Adipose tissue (tissue), 3 donors: ENCODE measurements around the gene ABCF1. TPM values are rescaled to one million over a fixed set of nuclear protein-coding genes. Genes with fewer than 3 reads are reported as not detected.

Experiments used
- H3K27ac ChIP-seq: one replicate; pipeline ENCODE4 v1.5.1; 2013; ENCODE audit warnings: low read depth, low read length
- WGBS, 3 donors: extraction: QIAGEN DNeasy Blood & Tissue Kit; methylation state at CpG; one replicate each; pipeline ENCODE4 v1.1.7; 2013; 5-methylcytosine and 5-hydroxymethylcytosine counted together
- polyA plus RNA-seq, 3 donors: library from polyadenylated mRNA; stranded (reverse); fragments of 200-250 nt; gene quantifications; one replicate each; pipeline ENCODE4 v1.2.3, GENCODE V29; 2013
- donor health status: healthy with polysubstance abuse.
- donor health status: Bipolar disorder and iron deficiency.
- donor health status: healthy.

Gene ABCF1
- polyA plus RNA-seq, 3 donors, result 18.3 to 46.5 (median 24.6) TPM

- peak overlapping the region; percentile 98 for H3K27ac ChIP-seq
- 0 to 1% (median 0%) methylated on average over 10 of the region's 10 CpGs for WGBS, 3 donors
Measured at GRCh38 chr6:30615219-30615957, 44.1 kb downstream of the ABCF1 start.

GRCh38 chr6:30615958-30616810 is 44.9 kb downstream of the ABCF1 start:
- H3K27ac ChIP-seq, result peak overlapping the region; percentile 88
- WGBS, 3 donors, result 0 to 1% (median 0%) methylated on average over 10 of the region's 10 CpGs

GRCh38 chr6:30616811-30617564 is 45.7 kb downstream of the ABCF1 start, which contains the start of gene PPP1R10:
Gene PPP1R10, minus strand, starts transcription at chr6:30617243. Its CDS starts 7,299 bp downstream, at chr6:30609944.
- peak within 1 kb of the TSS; percentile 88 for H3K27ac ChIP-seq
- WGBS, 3 donors, result 0% methylated on average over 40 of the region's 40 CpGs

- peak within 1 kb of the TSS; percentile 88 for H3K27ac ChIP-seq
- 0 to 1% (median 0%) methylated on average over 34 of the region's 34 CpGs for WGBS, 3 donors
Measured at GRCh38 chr6:30617565-30618269, 46.5 kb downstream of the ABCF1 start, which contains the start of gene MRPS18B. Gene MRPS18B, plus strand, starts transcription at chr6:30617840. Its CDS starts 26 bp downstream, at chr6:30617866.

GRCh38 chr6:30618270-30618797 is 47.1 kb downstream of the ABCF1 start:
- no peak overlapping the region for H3K27ac ChIP-seq
- 4 to 12% (median 9%) methylated on average over 8 of the region's 8 CpGs for WGBS, 3 donors

- H3K27ac ChIP-seq, result no peak overlapping the region
- 94 to 96% (median 95%) methylated on average over 11 of the region's 11 CpGs for WGBS, 3 donors
Measured at GRCh38 chr6:30619561-30619960, 48.3 kb downstream of the ABCF1 start.

- WGBS, 3 donors, result 95 to 97% (median 95%) methylated on average over 8 of the region's 8 CpGs
- H3K27ac ChIP-seq, result no peak overlapping the region
Measured at GRCh38 chr6:30625511-30625910, 54.3 kb downstream of the ABCF1 start.

GRCh38 chr6:30626484-30627366 is 55.5 kb downstream of the ABCF1 start, which contains the start of gene ATAT1:
Gene ATAT1, plus strand, starts transcription at chr6:30626874.
- H3K27ac ChIP-seq, result peak within 1 kb of the TSS; percentile 91
- 3% methylated on average over 29 to 36 of the region's 36 CpGs for WGBS, 3 donors

GRCh38 chr6:30635834-30636233 is 64.6 kb downstream of the ABCF1 start:
- no peak overlapping the region for H3K27ac ChIP-seq
- WGBS, 3 donors, result 93 to 95% (median 93%) methylated on average over 3 of the region's 3 CpGs

- H3K27ac ChIP-seq, result no peak overlapping the region
- WGBS, 3 donors, result 68 to 78% (median 73%) methylated on average over 10 of the region's 10 CpGs
Measured at GRCh38 chr6:30640481-30640880, 69.2 kb downstream of the ABCF1 start.

- H3K27ac ChIP-seq, result no peak overlapping the region
- 46 to 94% (median 66%) methylated on average over 1 of the region's 1 CpG for WGBS, 3 donors
Measured at GRCh38 chr6:30641048-30641447, 69.8 kb downstream of the ABCF1 start.

Other genes with a start within 250 kb of the ABCF1 start
- gene TRIM39, start 244.5 kb upstream of the ABCF1 start, polyA plus RNA-seq, result 1 to 10 TPM; 7.2 to 9.6 (median 9.5) TPM
- gene RPP21, start 226.3 kb upstream of the ABCF1 start, polyA plus RNA-seq, result 10 to 100 TPM; 64.3 to 86.6 (median 72.7) TPM
- gene HLA-E, start 81.9 kb upstream of the ABCF1 start, polyA plus RNA-seq, result 100 to 1,000 TPM; 197 to 466 (median 363) TPM
- 10 to 100 TPM; 38.2 to 84.1 (median 47.2) TPM for gene GNL1, start 15.0 kb upstream of the ABCF1 start, polyA plus RNA-seq
- gene PRR3, start 14.1 kb upstream of the ABCF1 start, polyA plus RNA-seq, result 1 to 10 TPM; 4.0 to 6.2 (median 5.3) TPM
- gene PPP1R10, start 45.8 kb downstream of the ABCF1 start, polyA plus RNA-seq, result 10 to 100 TPM; 11.6 to 27.4 (median 18.1) TPM
- 10 to 100 TPM; 69.1 to 88.1 (median 77.1) TPM for gene MRPS18B, start 46.4 kb downstream of the ABCF1 start, polyA plus RNA-seq
- 1 to 10 TPM; 2.5 to 5.1 (median 4.9) TPM for gene ATAT1, start 55.4 kb downstream of the ABCF1 start, polyA plus RNA-seq
- 10 to 100 TPM in 2 of 3 donors, 1 to 10 TPM in 1; 8.8 to 13.2 (median 10.2) TPM for gene C6orf136, start 75.7 kb downstream of the ABCF1 start, polyA plus RNA-seq
- 10 to 100 TPM; 16.8 to 22.3 (median 19.7) TPM for gene DHX16, start 101.6 kb downstream of the ABCF1 start, polyA plus RNA-seq
- 100 to 1,000 TPM in 1 of 3 donors, 10 to 100 TPM in 1, 1 to 10 TPM in 1; 10.0 to 102 (median 75.8) TPM for gene PPP1R18, start 115.2 kb downstream of the ABCF1 start, polyA plus RNA-seq
- 1 to 10 TPM; 6.7 to 8.1 (median 7.5) TPM for gene NRM, start 119.5 kb downstream of the ABCF1 start, polyA plus RNA-seq
- gene MDC1, start 145.8 kb downstream of the ABCF1 start, polyA plus RNA-seq, result 10 to 100 TPM in 1 of 3 donors, 1 to 10 TPM in 2; 7.4 to 12.7 (median 7.8) TPM
- gene TUBB, start 148.9 kb downstream of the ABCF1 start, polyA plus RNA-seq, result 100 to 1,000 TPM; 166 to 400 (median 269) TPM
- 100 to 1,000 TPM in 2 of 3 donors, 10 to 100 TPM in 1; 87.0 to 229 (median 221) TPM for gene FLOT1, start 171.2 kb downstream of the ABCF1 start, polyA plus RNA-seq
- 100 to 1,000 TPM in 1 of 3 donors, 10 to 100 TPM in 2; 41.6 to 402 (median 45.5) TPM for gene IER3, start 173.1 kb downstream of the ABCF1 start, polyA plus RNA-seq